NCI-H1105 treated with DMSO at 0.1 percent for 48 hours (cell line): ENCODE results near the gene C9orf50.
A peak's percentile ranks its signal among the peaks of the same experiment; 100 is the strongest.

Source experiments
- DNase-seq: peaks from one replicate; lab custom pipeline; 2025; lab: John Stamatoyannopoulos, UW

Gene C9orf50

GRCh38 chr9:129570450-129571297 lies 50.2 kb downstream of the C9orf50 start:
- DNase-seq = no peak

- no peak for DNase-seq
These were observed 51.1 kb downstream of the C9orf50 start for GRCh38 chr9:129569502-129570449.

DNA sequence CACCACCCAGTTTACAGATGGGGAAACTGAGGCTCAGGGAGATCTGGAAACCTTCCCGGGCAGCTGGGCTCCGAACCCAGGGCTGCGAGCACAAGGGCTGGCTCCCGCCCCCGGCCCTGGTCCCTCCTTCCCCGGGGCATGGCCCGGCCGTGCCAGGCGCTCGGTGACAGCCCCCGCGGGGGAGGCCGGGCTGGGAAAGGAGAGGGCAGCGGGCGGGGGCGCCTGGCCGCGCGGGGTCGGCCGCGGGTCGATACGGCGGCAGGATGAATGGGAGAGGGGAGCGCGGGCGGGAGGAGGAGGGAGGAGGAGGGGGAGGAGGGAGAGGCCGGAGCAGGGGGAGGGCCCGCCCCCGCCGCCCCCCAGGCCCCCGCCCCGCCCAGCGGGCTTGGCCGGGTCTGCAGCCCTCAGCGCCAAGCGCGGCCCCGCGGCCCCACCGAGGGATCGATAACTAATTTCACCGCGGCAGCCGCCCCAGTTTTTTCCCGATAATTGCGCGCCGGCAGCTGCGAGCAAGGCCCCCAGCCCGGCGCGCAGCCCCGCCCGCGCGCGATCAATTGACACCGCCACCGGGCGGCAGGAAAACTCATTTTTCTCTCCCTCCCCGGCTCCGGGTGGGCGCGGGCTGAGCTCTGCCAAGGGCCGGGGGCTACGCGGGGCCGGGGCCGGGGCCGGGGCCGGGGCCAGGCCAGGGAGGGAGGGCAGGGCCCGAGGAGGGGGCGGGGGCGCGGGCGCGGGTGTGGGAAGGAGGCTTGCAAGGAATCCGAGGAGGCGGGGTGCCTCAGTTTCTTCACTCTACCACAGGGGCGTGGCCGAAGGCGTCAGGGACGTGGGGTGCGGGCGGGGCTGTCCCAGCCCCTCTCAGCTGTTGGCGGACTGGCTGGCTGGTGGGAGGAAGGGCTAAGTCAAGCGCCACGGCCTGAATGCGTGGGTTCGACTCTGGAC lies 52.1 kb downstream of the C9orf50 start:
- peak; percentile 21 for DNase-seq

GRCh38 chr9:129567842-129568559 lies 52.9 kb downstream of the C9orf50 start:
- DNase-seq = no peak

DNA sequence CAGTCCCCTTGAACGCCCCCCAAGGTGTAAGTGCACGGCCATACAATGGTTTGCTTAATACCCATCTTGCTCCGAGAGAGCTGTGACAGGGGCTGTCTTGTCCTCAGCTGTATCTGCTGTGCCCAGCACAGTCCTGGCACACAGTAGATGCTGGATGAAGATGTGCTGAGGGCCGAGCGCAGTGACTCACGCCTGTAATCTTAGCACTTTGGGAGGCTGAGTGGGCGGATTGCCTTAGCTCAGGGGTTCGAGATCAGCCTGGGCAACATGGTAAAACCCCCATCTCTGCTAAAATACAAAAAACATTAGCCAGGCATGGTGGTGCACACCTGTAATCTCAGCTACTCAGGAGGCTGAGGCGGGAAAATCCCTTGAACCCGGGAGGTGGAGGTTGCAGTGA lies 53.6 kb downstream of the C9orf50 start:
- DNase-seq = no peak

- no peak for DNase-seq
These were observed 54.2 kb downstream of the C9orf50 start for GRCh38 chr9:129566563-129567266.

- DNase-seq = no peak
These were observed 58.0 kb downstream of the C9orf50 start for GRCh38 chr9:129562917-129563316.

DNA sequence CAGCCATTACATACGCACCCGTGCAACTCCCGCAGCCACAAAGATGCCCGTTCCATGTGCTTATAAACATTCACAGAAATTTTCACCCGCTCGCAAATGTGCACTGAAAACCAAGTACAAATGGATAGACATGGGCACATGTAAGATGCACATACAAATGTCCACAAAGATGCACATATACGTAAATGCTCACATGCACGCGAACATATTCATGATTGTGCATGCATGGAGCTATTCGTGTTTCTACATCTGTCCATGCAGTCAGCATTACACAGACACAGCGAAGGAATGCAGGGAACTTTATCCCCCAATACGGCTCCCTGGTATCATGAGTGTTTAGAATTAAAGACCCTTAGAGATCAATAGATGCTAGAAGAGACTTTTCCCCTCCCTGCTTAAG lies 58.4 kb downstream of the C9orf50 start:
- DNase-seq = no peak
